Measurements from ENCODE around the gene SFXN1.
"Not testable (repeated sequence)": the region's sequence is repeated elsewhere in the genome, so short reads cannot be mapped to it uniquely, and the experiment has no call there.

The SFXN1 gene

GRCh38 chr5:175448276-175448675, 30.1 kb upstream of the SFXN1 start:
- Histone ChIP-seq H3K27me3 (ENCODE audit: control insufficient read depth, insufficient read depth, low read length) (peaks cover 17% of the 10 kb centered on the region; the same call in 1 of the 2 replicates), H3K4me3 (ENCODE audit: low read length) (no peak overlapping the region), H3K4me1 (ENCODE audit: control insufficient read depth, insufficient read depth, low read length) (no peaks in the 10 kb centered on the region), H3K9me3 (ENCODE audit: control insufficient read depth, insufficient read depth, low read length) (no peaks in the 10 kb centered on the region), H3K27ac (ENCODE audit: low read length) (no peak overlapping the region), H3K36me3 (ENCODE audit: control insufficient read depth, insufficient read depth, low read length) (no peaks in the 10 kb centered on the region)
- DNase-seq (ENCODE audit: low read depth, low spot score), result no peak
- WGBS (ENCODE audit: insufficient coverage, insufficient read length), result no CpG with 5 or more reads among the region's 3 CpGs

DNA sequence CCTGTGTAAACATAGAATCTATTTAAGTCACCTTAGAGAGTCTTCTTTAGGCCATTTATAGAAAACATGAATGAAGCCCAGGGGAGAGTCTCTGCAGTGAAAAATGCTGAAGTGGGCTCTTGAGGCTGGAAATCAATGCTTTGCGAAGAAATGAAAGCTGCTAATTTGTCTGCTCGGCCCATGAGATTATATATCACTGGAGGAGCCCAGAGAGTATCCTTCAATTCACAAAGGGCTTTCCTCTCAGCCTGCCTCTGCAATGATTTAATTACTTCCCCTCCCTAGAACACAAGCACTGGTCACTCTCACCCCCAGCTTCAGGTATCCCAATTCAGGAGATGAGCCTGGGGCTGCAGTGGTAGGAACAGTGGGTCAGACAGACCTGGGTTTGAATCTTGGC, 26.2 kb upstream of the SFXN1 start:
- Histone ChIP-seq H3K4me1 (ENCODE audit: control insufficient read depth, insufficient read depth, low read length) (no peaks in the 10 kb centered on the region), H3K27me3 (ENCODE audit: control insufficient read depth, insufficient read depth, low read length) (no peaks in the 10 kb centered on the region), H3K27ac (ENCODE audit: low read length) (no peak overlapping the region), H3K36me3 (ENCODE audit: control insufficient read depth, insufficient read depth, low read length) (no peaks in the 10 kb centered on the region), H3K9me3 (ENCODE audit: control insufficient read depth, insufficient read depth, low read length) (no peaks in the 10 kb centered on the region), H3K4me3 (ENCODE audit: low read length) (no peak overlapping the region)
- no CpG with 5 or more reads among the region's 2 CpGs for WGBS (ENCODE audit: insufficient coverage, insufficient read length)
- DNase-seq (ENCODE audit: low read depth, low spot score), result no peak

DNA sequence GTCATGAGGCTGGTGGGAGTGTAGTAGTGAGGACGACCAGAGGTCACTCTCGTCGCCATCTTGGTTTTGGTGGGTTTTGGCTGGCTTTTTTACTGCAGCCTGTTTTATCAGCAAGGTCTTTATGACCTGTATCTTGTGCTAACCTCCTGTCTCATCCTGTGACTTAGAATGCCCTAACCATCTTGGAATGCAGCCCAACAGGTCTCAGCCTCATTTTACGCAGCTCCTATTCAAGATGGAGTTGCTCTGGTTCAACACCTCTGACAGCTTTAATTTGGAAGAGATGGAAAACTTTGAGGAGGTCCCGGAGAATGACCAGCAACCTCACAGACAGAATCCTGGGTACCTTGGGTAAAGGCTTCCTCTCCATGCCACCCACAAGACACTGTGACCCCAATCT, 24.0 kb upstream of the SFXN1 start:
- DNase-seq (ENCODE audit: low read depth, low spot score); H3K36me3 ChIP-seq (ENCODE audit: control insufficient read depth, insufficient read depth, low read length); H3K4me1 ChIP-seq (ENCODE audit: control insufficient read depth, insufficient read depth, low read length); H3K9me3 ChIP-seq (ENCODE audit: control insufficient read depth, insufficient read depth, low read length); H3K27ac ChIP-seq (ENCODE audit: low read length); H3K4me3 ChIP-seq (ENCODE audit: low read length); H3K27me3 ChIP-seq (ENCODE audit: control insufficient read depth, insufficient read depth, low read length): not testable (repeated sequence)
- WGBS (ENCODE audit: insufficient coverage, insufficient read length), result no CpG with 5 or more reads among the region's 5 CpGs

GRCh38 chr5:175456105-175456742, 22.1 kb upstream of the SFXN1 start:
- no peaks in the 10 kb centered on the region for H3K27me3 ChIP-seq (ENCODE audit: control insufficient read depth, insufficient read depth, low read length)
- no peak for DNase-seq (ENCODE audit: low read depth, low spot score)
- H3K36me3 ChIP-seq (ENCODE audit: control insufficient read depth, insufficient read depth, low read length), result no peaks in the 10 kb centered on the region
- no peaks in the 10 kb centered on the region for H3K4me1 ChIP-seq (ENCODE audit: control insufficient read depth, insufficient read depth, low read length)
- WGBS (ENCODE audit: insufficient coverage, insufficient read length), result no CpG with 5 or more reads among the region's 11 CpGs
- H3K9me3 ChIP-seq (ENCODE audit: control insufficient read depth, insufficient read depth, low read length), result no peaks in the 10 kb centered on the region
- no peak overlapping the region for H3K4me3 ChIP-seq (ENCODE audit: low read length)
- H3K27ac ChIP-seq (ENCODE audit: low read length), result no peak overlapping the region

- Histone ChIP-seq H3K36me3 (ENCODE audit: control insufficient read depth, insufficient read depth, low read length) (no peaks in the 10 kb centered on the region), H3K27ac (ENCODE audit: low read length) (no peak overlapping the region), H3K4me1 (ENCODE audit: control insufficient read depth, insufficient read depth, low read length) (no peaks in the 10 kb centered on the region), H3K9me3 (ENCODE audit: control insufficient read depth, insufficient read depth, low read length) (no peaks in the 10 kb centered on the region), H3K4me3 (ENCODE audit: low read length) (no peak overlapping the region), H3K27me3 (ENCODE audit: control insufficient read depth, insufficient read depth, low read length) (no peaks in the 10 kb centered on the region)
- no CpG with 5 or more reads among the region's 1 CpG for WGBS (ENCODE audit: insufficient coverage, insufficient read length)
- no peak for DNase-seq (ENCODE audit: low read depth, low spot score)
Observed at GRCh38 chr5:175457466-175457865, 20.9 kb upstream of the SFXN1 start.

DNA sequence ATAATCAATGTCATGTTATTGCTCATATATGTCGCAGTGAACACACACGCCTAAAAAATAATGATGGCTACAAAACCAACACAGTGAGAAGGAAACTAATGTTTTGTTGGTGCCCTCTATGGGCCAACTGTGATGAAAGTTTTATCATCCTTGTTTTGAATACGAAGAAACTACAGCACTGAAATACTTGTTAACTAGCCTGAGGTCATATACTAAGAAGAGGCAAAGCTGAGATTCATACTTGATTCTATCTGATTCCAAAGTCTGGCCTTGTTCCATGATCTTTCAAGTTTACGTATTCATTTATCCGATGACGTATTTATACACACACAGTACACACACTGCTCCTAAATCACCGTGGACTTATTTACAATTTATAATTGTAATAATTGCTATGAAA, 18.2 kb upstream of the SFXN1 start:
- Histone ChIP-seq H3K9me3 (ENCODE audit: control insufficient read depth, insufficient read depth, low read length) (no peaks in the 10 kb centered on the region), H3K4me3 (ENCODE audit: low read length) (no peak overlapping the region), H3K27me3 (ENCODE audit: control insufficient read depth, insufficient read depth, low read length) (no peaks in the 10 kb centered on the region), H3K4me1 (ENCODE audit: control insufficient read depth, insufficient read depth, low read length) (no peaks in the 10 kb centered on the region), H3K36me3 (ENCODE audit: control insufficient read depth, insufficient read depth, low read length) (no peaks in the 10 kb centered on the region), H3K27ac (ENCODE audit: low read length) (no peak overlapping the region)
- no CpG with 5 or more reads among the region's 7 CpGs for WGBS (ENCODE audit: insufficient coverage, insufficient read length)
- no peak for DNase-seq (ENCODE audit: low read depth, low spot score)

DNA sequence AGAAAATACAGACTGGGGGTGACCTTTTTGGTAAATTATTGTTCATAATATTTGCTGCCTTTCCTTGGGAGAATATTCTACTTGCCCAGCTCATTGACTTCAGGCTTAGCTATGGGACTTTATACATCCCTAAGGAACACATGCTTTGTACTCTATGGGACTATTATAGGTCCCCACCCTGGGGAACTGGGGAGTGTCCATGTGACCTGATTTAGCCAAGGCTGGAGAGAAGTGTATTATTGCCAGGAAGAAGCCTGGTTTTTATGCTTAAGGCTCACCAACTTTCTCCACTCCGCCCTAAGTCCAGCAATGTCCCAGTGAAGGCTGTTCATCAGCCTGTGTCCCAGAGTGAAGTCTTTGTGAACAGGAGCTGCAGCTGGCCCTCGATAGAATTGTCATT, 17.8 kb upstream of the SFXN1 start:
- no peaks in the 10 kb centered on the region for H3K9me3 ChIP-seq (ENCODE audit: control insufficient read depth, insufficient read depth, low read length)
- H3K27ac ChIP-seq (ENCODE audit: low read length), result no peak overlapping the region
- WGBS (ENCODE audit: insufficient coverage, insufficient read length), result no CpG with 5 or more reads among the region's 2 CpGs
- no peaks in the 10 kb centered on the region for H3K36me3 ChIP-seq (ENCODE audit: control insufficient read depth, insufficient read depth, low read length)
- no peaks in the 10 kb centered on the region for H3K4me1 ChIP-seq (ENCODE audit: control insufficient read depth, insufficient read depth, low read length)
- H3K27me3 ChIP-seq (ENCODE audit: control insufficient read depth, insufficient read depth, low read length), result no peaks in the 10 kb centered on the region
- no peak overlapping the region for H3K4me3 ChIP-seq (ENCODE audit: low read length)
- DNase-seq (ENCODE audit: low read depth, low spot score), result no peak

- H3K9me3 ChIP-seq (ENCODE audit: control insufficient read depth, insufficient read depth, low read length), result no peaks in the 10 kb centered on the region
- WGBS (ENCODE audit: insufficient coverage, insufficient read length), result no CpG with 5 or more reads among the region's 13 CpGs
- no peaks in the 10 kb centered on the region for H3K36me3 ChIP-seq (ENCODE audit: control insufficient read depth, insufficient read depth, low read length)
- no peak for DNase-seq (ENCODE audit: low read depth, low spot score)
- no peaks in the 10 kb centered on the region for H3K27me3 ChIP-seq (ENCODE audit: control insufficient read depth, insufficient read depth, low read length)
- H3K4me1 ChIP-seq (ENCODE audit: control insufficient read depth, insufficient read depth, low read length), result no peaks in the 10 kb centered on the region
- H3K27ac ChIP-seq (ENCODE audit: low read length), result no peak overlapping the region
- no peak overlapping the region for H3K4me3 ChIP-seq (ENCODE audit: low read length)
Observed at GRCh38 chr5:175461370-175461769, 17.0 kb upstream of the SFXN1 start.

DNA sequence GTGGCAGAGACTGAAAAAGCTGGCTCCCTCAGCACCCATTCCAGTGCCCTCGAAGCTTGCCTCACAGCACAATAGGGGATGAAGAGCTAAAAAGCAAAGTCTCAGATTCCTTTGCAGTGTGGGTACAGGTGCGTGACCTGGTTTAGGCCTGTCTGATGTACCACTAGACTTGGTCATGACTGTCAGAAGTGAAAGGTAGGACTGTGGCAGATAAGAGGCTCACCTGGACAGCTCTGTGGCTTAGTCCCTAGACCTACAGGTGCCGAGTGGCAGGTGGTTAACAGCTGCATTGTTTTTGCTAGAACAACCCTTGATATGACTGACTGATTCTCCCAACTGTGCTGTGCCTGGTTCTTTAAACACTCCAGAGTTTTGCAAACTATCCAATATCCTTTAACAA, 14.7 kb upstream of the SFXN1 start:
- no peaks in the 10 kb centered on the region for H3K4me1 ChIP-seq (ENCODE audit: control insufficient read depth, insufficient read depth, low read length)
- no peak overlapping the region for H3K27ac ChIP-seq (ENCODE audit: low read length)
- no peak overlapping the region for H3K4me3 ChIP-seq (ENCODE audit: low read length)
- no peak for DNase-seq (ENCODE audit: low read depth, low spot score)
- no peaks in the 10 kb centered on the region for H3K27me3 ChIP-seq (ENCODE audit: control insufficient read depth, insufficient read depth, low read length)
- no peaks in the 10 kb centered on the region for H3K9me3 ChIP-seq (ENCODE audit: control insufficient read depth, insufficient read depth, low read length)
- no peaks in the 10 kb centered on the region for H3K36me3 ChIP-seq (ENCODE audit: control insufficient read depth, insufficient read depth, low read length)
- no CpG with 5 or more reads among the region's 3 CpGs for WGBS (ENCODE audit: insufficient coverage, insufficient read length)

DNA sequence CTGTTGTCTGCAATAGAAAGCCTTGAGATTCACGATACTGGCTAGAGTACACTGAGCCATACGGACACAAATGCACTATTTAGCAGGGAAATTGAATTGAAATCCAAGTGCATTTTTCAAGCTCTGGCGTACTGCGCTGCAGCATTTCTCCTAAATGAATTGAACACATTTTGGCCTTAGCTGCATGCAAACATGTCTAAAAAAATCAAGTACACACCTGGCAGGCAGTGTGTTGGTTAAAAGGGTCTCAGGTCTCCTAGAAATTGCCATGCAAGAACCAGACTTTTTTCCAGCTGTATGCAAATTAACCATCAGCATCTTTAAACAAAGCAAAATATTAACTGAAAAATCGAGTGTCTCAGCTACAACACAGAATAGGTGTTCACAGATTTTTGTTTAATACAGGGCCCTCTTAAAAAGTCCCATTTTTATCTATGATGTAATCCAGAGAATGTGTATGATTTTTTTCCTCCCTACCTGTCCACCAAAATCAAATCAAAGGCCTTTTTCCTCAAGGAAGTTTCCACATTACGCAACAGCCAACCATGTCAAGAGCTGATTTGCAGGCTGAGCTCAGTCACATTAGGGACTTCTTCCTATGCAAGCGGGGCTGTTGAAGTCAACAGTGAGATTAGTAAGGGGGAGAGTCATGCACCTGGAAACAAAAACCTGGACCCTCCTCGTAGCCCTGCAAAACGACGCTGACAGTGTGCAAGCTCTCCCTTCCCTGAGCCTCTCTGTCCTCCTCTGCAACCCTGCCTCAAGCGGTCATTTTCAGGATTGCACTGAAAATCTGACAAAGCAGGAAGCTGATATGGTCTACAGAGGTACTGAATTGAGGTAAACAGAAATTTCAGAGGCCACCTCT, 14.1 kb upstream of the SFXN1 start:
- no peaks in the 10 kb centered on the region for H3K4me1 ChIP-seq (ENCODE audit: control insufficient read depth, insufficient read depth, low read length)
- no peaks in the 10 kb centered on the region for H3K9me3 ChIP-seq (ENCODE audit: control insufficient read depth, insufficient read depth, low read length)
- no peaks in the 10 kb centered on the region for H3K27me3 ChIP-seq (ENCODE audit: control insufficient read depth, insufficient read depth, low read length)
- no peak overlapping the region for H3K4me3 ChIP-seq (ENCODE audit: low read length)
- no peak for DNase-seq (ENCODE audit: low read depth, low spot score)
- no peak overlapping the region for H3K27ac ChIP-seq (ENCODE audit: low read length)
- H3K36me3 ChIP-seq (ENCODE audit: control insufficient read depth, insufficient read depth, low read length), result no peaks in the 10 kb centered on the region
- WGBS (ENCODE audit: insufficient coverage, insufficient read length), result no CpG with 5 or more reads among the region's 11 CpGs

GRCh38 chr5:175464942-175465233, 13.5 kb upstream of the SFXN1 start:
- Histone ChIP-seq H3K27ac (ENCODE audit: low read length) (no peak overlapping the region), H3K36me3 (ENCODE audit: control insufficient read depth, insufficient read depth, low read length) (no peaks in the 10 kb centered on the region), H3K4me3 (ENCODE audit: low read length) (no peak overlapping the region), H3K27me3 (ENCODE audit: control insufficient read depth, insufficient read depth, low read length) (no peaks in the 10 kb centered on the region), H3K4me1 (ENCODE audit: control insufficient read depth, insufficient read depth, low read length) (no peaks in the 10 kb centered on the region), H3K9me3 (ENCODE audit: control insufficient read depth, insufficient read depth, low read length) (no peaks in the 10 kb centered on the region)
- DNase-seq (ENCODE audit: low read depth, low spot score), result no peak
- no CpG with 5 or more reads among the region's 3 CpGs for WGBS (ENCODE audit: insufficient coverage, insufficient read length)
